ENCODE results near the gene FAM9A.

Gene FAM9A

DNA sequence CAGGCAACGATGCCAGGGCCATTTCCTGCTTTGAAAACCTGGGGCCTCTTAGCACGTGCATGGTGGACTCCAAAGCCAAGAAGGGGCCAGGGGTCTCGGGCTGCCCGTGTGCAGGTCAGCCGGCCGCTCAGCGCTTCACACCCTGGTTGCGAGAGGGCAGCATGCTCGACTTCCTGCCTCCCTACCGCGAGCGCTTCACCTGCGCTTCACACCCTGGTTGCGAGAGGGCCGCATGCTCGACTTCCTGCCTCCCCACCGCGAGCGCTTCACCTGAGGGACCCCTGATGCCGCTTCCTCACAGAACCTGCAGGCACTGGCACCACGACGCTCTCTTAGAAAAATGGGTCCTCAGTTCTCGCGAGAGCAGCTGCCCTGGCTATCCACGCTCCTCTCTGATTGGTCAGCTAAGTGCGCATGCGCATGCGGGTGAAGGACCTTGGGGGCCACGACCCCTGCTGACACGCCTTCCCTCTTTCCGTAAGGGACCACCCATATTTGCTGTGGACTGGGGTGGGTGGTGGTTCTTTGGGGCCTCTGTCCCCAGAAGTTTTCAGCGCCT is at the start of gene FAM9A:
FAM9A (minus strand) TSS at position 343 of the 559 bp plus-strand sequence. CDS start 1,212 bp downstream, outside the sequence.
- no peak for DNase-seq

DNA sequence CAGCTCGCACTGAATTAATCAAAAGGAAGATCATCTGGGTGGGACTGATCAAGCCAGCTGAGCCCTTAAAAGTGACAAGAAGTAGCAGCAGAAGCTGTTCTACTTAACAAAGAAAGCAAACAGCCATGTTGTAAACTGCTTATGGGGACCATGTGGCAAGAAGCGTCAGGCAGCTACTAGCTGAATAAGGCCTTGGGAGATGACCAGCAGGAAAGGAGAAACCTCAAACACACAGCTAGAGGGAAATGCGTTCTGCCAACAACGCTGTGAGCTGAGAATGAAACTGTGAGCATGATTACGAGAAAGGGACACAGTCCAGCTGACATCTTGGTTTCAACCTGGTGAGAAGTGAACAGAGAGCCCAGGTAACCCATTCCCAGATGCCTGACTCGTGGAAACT is 49.3 kb upstream of the FAM9A start:
- no peak for DNase-seq

DNA sequence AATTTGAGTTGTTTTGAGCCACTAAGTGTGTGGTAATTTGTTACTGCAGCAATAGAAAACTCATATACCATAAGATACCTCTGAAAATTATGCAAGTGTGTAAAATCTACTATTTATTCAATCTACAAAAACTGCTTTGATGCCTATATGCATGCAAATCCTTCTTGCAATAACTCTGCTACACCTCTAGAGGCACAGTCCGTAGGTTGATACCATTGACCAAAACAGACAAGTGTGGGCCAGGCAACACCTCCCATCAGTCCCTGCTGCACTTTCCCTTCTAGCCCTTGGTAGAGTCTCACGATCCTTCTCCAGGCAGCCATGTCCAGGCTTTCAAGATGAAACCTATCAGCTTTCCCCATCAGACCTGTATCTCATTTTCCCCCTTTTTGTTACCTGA is 48.8 kb upstream of the FAM9A start:
- no peak for DNase-seq

DNA sequence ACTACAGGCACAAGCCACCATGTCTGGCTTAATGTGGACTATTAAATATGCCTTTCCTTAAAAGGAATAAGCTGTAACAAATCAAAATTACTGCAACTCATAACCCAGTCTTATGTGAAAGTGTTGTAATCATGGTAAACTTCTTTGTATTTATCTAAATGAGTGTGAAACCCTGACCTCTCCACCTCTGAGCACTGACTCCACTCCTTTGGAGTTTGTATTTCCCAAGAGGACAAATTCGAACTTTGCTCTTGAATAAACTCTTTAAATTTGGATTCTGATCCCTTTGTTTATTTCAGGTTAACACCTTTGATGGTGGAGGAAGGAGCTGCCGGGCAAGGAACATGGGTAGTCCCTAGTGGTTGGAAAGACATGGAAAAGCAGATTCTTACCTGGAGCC is 48.3 kb upstream of the FAM9A start:
- DNase-seq = no peak

DNA sequence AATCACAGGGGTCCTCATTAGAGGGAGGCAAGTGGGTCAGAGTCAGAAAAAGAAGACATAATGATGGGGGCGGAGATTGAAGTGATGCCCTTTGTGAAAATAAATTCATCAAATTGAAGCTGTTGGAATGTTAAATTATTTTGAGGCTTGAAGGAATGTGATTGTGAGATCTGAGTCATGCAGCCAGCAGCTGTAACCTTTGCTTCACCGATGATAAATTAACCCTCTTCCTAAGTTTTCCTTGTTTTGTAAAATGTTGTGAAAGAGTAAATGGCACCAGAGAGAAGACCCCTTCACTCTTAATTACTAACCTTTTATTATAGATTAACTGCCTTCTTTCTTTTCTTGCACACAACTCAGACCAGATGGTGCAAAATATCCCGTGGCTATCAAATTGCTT is 47.7 kb upstream of the FAM9A start:
- no peak for DNase-seq

DNA sequence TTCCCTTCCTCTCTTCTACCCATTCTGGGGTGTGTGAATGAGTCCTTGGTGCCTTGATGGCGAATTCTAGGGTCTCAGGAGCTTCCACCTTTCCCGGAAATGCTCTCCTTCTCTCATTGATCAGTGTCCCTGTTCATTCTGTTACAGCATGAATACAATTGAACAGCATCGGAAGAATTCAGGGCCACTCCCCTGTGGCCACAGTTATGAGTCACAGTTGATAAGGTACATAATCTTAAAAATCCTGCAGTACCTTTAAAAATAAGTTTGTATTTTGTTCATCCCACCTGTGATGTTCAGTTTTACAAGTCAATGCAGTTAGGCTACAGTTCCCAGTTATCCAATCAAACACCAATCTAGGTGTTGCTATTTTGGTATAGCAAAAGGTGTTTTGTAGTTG is 47.3 kb upstream of the FAM9A start:
- DNase-seq = no peak

DNA sequence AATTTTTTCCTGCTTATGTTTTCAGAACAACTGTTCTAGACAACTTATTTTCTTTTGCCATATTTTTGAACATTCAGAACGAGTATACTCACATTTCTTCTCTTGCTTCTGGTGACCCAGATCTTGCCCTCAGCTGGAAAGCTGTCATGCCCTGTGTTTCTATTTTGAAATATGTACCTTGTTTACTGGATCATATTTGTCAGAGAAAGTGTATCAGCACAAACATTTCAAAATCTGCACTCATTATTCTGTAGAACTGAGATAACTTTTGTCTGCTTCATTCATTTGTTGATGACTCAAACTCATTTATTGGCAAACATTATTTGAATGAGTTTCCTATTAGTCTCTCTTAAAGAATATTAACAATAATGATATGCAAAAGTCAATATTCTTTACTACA is 46.2 kb upstream of the FAM9A start:
- DNase-seq = no peak

DNA sequence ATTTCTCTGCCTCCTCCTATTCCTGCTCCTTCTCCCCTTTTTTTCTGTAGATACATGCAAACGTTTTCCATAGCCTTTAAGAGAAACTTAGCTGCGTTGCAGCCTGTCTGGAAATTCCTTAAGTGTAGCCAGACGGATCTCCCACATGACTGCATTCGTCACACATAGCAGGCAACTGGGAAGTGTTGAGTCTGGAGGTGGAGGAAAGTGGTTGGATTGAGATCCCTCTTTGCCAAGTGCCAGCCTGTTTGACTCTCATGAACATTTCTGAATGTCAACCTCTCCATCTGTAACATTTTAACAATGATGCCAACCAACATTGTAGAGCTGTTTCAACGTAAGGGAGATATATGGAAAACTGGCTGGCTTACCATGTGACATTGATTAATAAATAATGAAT is 45.1 kb upstream of the FAM9A start:
- DNase-seq = no peak

DNA sequence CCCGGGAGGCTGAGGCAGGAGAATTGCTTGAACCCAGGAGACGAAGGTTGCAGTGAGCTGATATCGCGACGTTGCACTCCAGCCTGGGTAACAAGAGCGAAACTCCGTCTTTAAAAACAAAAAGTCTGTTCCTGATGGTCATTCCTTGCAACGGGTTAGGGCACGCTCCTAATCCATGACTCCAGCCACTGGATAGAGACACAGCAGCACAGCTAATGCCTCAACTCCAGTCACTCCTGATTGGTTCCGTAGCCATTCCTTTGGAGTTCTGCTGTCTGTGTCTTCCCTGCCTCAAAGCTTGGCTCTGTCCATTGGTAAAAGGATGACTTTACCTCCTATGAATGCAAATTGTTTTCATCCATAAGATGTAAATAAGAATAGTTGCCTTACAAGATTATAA is 44.3 kb upstream of the FAM9A start:
- no peak for DNase-seq

DNA sequence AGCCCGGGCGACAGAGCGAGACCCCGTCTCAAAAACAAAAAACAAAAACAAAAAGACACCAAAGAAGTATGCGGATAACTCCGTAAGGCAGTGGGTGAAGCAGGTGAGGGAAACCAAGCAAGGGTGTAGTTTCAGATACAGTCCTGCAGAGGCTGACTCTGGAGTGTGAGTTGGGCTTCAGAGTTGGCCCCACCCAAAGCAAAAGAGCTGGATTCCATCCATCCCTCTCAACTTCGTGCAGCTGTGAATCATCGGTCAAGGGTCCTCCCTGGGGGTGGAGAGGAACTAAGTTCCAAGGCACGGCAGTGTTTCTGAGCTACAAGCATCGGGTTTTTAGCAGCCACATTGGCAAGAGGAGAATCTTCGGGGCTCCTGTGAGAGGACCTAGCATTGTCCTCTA is 43.9 kb upstream of the FAM9A start:
- DNase-seq = no peak

DNA sequence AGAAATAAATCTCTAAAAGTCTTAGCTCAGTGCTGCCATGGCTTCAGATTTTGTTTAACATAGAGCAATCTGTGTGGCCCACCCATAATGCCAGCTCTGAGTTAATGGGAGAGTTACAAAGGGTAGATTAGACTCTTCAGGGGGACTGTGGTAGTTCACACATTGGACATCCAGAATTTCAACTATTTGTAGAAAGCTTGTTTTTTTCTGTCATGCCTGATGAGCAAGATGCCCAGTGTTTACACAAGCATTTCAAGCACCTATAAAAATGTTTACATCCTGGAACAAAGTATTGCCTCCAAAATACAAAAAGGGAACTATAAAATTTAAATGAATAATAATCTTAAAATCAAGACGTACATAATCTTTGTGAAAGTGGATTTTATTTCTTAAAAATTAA is 43.0 kb upstream of the FAM9A start:
- DNase-seq = no peak

DNA sequence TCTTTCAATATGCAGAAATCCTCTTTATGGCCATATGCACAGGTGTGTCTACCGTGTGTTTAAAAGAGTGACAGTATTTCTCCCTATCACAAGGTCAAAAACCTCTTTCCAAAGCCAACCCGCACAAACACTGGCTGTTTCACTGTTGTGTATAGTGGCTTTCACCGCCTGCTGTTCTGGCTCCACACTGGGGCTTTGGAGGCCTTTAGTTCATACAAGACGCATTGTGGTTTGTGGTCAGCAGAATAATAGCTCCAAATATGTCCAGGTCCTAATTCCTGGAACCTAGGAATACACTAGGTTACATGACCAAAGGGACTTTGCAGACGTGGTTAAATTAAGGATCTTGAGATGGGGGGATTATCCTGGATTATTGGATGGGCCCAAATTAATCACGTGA is 40.7 kb upstream of the FAM9A start:
- DNase-seq = no peak

DNA sequence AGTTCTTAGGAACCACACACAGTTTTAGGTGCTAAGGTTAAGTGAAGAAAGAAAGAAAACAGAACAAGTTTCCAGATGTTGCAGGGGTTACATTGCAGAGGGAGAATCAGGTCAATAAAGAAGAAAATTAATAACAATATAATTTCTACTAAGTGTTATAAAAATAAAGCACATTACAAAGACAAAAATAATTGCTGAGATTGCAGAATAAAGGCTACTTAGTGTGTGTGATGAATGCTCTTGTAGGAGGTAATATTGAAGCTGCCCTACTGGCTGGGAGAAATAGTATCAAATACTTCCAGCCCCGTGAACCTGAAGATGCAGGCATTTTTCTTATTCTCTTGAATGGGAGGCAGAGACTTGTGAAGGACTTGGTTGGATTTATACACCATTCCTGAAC is 33.2 kb upstream of the FAM9A start:
- DNase-seq = no peak

DNA sequence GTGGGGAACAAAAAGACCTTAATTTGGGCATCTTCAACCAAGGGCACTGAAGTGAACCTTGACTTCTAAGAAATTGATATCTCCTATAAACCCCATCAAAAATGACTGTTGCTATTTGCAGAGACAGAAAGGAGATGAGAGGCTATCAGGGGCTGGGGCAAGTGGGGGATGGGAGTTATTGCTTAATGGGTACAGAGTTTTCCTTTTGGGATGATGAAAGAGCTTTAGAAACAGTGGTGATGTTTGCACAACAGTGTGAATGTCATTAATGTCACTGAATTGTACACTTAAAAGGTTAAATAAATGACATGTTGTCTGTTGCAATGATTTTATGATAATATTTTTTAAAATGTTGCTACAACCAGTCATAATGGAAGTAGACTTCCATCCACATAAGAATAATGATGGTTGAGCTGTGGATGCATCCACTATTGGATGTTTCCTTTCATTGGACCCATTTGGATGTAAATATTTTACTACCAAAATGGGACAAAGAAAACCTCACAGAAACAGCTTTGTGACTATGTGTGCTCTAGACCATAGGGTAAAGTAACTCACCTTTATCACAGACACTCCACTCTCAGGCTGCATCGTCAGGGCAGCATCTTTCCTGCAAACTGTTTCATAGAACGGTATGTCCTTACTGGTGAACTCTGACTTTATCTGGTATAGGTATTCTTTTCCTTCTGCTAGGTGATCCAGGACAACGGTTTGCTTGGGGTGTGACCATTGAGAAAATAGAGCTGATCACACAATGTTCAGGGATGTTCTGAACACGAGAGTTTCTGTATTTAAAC is 31.6 kb upstream of the FAM9A start:
- no peak for DNase-seq

DNA sequence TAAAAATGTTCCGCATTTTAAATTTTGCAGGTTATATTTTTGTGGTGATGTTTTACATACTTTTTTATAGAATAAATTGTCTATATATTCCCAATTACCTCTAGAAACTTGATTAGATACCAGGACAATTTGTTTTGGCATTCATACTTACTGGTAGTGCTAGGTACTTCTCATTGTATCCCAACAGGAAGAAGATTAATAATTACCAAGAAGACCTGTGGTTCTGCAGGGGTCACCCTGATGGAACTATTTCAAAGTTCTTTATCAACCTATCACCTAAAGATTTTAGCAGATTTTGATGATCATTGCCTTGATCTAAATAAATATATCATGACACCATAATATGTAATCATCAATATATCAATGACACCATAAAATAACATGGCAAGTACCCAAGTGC is 22.5 kb upstream of the FAM9A start:
- no peak for DNase-seq

DNA sequence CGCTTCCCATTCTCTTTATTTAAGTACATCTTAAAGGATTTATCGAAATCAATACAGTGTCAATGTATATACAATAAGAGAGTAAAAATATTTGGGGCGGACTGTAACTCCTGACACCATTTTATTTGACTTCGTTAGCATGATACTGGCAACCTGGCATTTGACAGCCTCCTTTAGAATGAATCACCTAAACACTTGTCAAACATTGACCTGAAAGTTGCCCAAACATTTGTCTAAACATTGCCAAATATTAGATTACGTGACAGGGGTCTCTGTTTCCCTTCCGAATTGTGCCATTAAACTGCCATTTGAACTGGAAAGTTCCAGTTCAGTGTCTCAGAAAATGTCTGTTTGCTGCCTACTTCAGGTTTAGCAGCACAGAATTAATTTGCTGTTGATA is 20.8 kb upstream of the FAM9A start:
- no peak for DNase-seq

DNA sequence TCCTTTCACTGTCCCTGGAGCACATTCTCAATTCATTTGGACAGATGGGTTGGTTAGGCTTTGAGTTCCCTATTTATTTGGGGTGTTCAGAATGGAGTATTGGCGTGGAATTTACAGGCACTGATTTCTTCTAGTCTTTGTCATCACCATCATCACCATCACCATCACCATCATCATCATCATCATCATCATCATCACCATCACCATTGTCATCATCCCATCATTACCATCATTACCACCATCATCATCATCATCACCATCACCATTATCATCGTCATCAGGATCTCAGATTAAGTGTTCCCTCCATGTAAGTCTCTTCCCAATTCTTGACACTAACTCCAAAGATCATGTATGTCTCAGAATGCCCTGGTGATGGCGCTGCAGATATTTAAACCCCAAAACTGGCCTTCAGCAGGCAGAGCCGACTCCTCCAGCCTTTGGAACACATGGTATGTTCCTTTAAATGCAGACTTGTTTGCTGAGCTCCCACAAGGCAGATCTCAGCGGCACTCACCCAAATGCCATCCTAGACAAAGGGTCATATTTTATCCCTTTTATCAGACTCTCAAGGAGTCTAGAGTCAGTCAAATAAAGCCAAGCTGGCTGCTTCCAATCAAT is 19.8 kb upstream of the FAM9A start:
- DNase-seq = peak; percentile 25

DNA sequence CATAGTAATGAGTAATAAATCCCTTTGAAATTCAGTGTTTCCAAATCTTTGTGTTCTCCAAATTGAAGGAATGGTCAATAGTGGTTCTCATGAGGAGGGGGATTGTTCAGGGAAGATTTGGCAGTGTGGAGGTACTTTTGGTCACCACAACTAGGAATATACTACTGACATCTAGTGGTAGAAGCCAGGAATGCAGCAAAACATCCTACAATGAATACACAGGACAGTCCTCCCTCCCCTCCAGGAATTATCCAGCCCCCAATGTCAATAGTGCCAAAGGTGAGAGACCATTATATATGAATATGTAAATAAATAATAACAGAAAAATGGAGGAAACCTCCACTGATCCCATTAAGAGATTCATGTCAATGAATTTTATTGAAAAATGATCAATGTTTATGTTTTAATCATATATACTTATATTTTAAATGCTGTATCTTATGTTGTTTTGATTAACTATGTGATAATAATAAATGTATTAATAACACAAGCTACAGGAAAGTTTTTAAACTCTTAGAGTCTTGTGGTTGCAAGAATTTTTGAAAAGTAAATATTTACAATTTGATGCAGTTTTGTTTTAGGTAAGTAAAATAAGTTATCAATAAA is 14.4 kb upstream of the FAM9A start:
- DNase-seq = peak; percentile 62

DNA sequence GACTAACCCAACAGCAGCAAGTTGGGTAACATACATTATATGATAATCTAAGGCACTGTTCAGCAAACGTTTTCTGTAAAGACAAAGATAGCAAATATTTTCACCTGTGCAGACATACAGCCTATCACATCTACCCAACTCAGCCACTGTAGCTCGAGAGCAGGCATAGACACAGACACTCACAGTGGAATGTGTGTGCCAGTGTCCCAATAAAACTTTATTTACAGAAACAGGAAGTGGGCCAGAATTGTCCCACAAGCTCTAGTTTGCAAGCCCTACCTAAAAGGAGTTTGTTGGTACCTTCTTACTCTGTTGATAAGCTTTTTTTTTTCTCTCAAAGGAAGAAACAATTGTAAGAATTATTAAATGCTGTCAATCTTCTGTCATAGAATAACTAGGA is 11.9 kb upstream of the FAM9A start:
- no peak for DNase-seq

DNA sequence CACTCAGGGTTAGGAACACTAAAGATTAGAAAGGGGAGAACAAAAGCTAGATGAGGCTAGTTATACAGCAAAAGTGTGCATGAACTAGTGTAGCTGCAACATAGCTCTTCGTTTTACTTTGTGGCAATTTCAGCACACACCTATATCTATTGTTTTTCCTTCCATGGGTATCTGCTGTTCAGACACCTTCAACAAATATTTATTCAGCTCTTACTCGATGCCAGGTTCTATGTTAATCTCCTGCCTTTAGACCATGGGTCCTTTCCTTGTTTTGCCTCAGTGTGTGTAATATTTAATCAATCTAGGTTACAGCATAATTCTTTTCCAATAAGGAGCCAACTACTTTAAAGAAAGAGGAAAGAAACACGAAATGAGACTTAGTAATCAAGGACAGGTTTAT is 10.4 kb upstream of the FAM9A start:
- no peak for DNase-seq

DNA sequence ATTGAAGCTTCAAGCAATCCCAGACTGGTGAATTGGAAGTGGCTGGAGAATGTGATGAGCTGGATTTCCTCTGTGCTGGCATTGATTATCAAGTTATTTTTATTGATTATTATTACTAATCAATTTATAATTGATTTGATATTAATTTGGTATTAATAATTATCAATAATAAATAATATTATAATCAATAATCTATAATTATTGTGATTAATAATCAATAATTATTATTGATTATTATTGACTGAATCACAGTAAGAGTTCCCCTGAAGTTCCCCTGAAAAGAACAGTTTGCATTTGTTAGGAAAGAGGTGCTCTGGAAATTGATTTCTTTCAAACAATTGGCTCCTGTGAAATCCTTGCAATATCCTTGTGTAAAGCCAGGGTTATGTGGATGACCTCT is 7.5 kb upstream of the FAM9A start:
- no peak for DNase-seq

DNA sequence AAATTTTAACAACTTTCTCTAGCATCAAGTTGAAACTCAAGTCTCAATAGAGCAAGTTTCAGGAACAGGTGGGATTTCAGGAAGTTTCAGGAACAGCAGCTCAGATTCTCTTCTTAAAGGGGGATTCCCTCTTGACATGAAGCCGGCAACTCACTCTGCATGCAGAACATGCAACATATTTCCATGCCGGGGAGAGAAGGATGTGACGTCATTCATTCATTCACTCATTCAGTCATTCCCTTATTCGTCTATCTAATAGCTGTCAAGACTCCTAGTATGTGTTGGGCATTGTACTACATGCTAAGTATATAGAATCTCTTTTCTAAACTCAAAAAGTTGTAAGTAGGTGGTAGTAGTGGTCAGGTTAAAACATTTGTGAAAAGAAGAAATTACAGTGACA is 4.8 kb upstream of the FAM9A start:
- no peak for DNase-seq

DNA sequence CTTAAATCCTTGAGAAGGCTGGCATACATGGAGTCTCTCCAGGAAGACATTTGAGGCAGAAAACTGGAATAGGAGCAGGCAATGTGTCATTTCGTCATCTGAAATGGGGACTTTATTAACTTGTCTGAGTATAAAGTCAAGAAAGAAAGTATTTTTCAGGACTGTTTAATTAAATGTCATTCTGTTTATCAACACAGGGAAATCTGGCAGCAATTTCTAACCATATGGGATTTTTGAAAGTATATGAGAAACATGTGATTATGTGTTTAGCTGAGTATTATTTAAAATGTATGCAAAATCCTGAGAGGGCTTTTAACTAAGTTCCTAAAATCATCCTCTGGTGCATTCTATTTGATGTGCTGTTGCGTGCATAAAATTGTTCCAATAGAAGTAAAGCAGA is 3.9 kb upstream of the FAM9A start:
- DNase-seq = no peak

DNA sequence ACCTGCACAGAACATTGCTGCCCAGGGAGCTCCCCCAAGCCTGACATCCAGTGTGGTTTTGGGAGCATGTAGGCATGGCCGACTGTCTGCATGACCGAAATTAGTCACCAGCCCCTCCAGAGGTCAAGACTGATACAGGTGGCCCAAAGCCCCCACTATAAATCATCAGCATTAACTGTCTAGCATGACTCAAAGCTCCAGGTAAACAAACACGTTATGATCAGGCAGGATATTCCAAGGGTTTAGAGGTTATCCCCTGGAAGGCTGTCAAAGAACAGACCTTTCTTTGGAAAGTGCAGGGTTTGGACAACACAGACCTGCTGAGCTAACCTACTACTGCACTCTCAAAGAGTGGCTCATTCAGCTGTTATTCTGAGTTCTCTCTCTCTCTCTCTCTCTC is 2.1 kb upstream of the FAM9A start:
- DNase-seq = no peak
